ENCODE data around the gene BAG3. TPM values are rescaled to one million over a fixed set of nuclear protein-coding genes. Genes with fewer than 3 reads are reported as not detected.
"Not testable (repeated sequence)": the region's sequence is repeated elsewhere in the genome, so short reads cannot be mapped to it uniquely, and the experiment has no call there.

The BAG3 gene
- polyA plus RNA-seq, 4 donors = 22.5 to 31.1 (median 28.2) TPM

DNA sequence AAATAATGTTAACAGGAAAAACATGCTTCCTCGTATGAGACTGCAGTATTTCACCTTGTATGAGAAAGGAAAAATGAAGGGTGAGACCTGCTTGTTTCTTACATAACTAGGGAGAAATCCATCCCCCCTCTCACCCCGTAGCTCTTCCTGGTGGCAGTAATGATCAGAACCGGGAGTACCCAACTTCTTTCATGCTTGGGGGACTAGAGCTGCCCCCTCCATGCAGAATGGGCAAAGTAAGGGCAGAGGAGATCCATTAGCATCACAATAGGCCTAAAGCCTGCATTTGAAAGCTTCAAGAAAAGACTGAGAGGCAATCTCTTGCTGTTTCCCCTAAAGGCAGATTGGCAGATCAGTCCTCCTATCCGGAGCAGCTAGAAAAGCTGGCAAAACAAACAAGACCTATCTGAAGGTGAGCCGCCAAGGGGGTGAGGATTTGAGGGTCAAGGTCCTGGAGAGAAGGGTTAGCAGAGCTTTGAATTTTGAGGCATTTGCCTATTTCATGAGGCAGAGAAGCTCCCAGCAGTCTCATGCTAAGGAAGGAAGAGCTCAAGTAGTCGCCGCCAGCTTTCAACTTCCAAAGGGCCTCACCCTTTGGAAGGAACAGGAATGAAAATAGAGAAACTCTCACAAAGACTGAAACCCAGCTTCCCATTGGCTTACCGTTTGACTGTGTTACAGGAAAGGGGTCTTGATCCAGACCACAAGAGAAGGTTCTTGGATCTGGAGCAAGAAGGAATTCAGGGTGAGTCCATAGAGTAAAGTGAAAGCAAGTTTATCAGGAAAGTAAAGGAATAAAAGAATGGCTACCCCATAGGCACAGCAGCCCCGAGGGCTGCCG, 36.2 kb downstream of the BAG3 start:
- no peak for DNase-seq (ENCODE audit: low read depth in 4 of 4, low spot score in 3 of 4)

DNA sequence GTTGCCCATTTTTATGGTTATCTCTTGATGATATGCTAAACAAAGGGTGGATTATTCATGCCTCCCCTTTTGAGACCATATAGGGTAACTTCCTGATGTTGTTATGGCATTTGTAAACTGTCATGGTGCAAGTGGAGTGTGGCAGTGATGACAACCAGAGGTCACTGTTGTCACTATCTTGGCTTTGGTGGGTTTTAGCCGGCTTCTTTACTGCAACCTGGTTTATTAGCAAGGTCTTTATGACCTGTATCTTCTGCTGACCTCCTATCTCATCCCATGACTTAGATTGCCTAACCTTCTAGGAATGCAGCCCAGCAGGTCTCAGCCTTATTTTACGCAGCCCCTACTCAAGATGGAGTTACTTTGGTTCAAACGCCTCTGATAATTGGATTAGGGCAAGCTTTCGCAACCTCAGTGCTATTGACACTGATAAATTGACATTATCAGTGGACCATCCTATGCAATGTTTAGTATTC, 36.9 kb downstream of the BAG3 start:
- no peak for DNase-seq (ENCODE audit: low read depth in 4 of 4, low spot score in 3 of 4)

DNA sequence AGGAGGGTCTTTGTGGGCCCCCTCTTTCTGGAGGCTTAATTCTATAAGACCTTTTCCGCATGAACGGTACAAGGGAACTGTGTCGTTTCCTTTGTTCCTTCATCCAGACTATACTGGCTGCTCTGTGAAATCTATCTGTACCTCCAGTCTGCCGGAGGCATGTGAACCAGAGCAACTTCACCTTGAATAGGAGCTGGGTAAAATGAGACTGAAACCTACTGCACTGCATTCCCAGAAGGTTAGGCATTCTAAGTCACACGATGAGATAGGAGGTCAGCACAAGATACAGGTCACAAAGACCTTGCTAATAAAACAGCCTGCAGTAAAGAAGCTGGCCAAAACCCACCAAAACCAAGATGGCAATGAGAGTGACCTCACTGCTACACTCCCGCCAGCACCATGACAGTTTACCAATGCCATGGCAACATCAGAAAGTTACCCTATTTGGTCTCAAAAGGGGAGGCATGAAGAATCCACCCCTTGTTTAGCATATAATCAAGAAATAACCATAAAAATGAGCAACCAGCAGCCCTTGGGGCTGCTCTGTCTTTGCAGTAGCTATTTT, 37.9 kb downstream of the BAG3 start:
- no peak for DNase-seq (ENCODE audit: low read depth in 4 of 4, low spot score in 3 of 4)

DNA sequence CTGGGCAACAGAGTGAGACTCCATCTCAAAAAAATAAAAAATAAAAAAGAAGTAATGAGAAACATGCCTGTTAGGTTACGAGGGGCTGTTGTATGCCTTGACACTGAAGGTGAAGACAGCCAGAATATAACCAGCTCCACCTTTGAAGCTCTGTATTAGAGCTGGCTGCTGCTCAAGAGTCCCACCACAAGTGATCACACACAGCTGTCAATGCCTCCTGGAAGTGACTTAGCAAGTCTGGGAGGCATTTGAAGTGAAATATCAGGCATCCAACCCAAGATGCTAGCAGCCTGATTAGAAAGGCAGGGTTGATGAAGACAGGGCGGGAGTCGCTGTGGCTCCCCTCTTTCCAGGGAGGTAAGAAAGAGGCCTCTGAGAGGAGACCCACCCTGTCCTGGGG, 40.5 kb downstream of the BAG3 start:
- no peak for DNase-seq (ENCODE audit: low read depth in 4 of 4, low spot score in 3 of 4)

DNA sequence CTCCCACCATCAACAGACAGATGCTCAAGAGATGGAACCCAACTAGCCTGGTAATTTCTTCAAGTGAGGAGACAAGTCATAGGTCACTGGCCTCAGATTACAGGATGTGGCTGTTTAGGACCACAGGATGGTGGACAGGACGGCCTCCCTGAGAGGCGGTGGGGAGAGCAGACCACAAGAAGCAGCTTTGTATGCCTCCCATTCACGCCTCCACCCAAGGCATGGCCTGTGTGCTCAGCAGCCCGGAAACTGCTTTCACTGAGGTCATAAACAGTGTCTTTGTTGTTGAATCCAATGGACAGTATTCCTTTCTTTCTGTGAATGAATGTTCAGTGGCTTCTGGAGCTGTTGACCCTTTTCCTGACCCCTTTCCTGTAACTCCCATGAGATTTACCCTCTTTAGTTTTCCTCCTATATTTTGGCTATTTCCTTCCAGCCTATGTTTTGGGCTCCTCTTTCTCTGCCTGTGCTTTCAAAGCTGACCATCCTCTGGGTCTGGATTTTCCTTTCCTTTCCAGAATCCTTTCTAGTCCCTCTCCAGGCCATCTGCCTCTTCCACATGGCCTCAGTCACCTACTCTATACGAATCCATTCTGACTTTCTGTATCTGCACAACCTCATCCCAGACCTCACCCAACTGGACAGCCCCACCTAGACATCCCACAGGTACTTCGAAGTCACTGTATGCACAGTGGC, 42.2 kb downstream of the BAG3 start:
- DNase-seq (ENCODE audit: low read depth in 4 of 4, low spot score in 3 of 4) = no peak

DNA sequence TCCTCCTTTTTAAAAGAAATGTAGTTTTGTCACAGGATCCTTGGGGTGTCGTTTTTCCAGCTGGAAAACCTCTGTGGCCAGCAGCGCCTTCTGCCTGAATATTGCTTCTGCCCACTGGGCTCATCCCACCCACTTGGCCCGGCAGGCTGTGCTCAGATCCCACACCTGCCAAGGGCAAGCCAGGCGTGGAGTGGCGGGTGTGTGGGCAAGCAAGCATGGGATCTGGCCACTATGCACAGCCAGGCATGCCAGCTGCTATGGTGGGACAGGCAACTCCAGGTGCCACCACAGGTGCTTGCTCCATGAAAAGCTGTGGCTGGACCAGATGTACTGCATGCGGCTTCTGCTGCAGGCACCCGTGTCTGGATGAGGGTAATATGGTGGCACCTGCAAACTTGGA, 43.4 kb downstream of the BAG3 start:
- DNase-seq (ENCODE audit: low read depth in 4 of 4, low spot score in 3 of 4) = no peak

DNA sequence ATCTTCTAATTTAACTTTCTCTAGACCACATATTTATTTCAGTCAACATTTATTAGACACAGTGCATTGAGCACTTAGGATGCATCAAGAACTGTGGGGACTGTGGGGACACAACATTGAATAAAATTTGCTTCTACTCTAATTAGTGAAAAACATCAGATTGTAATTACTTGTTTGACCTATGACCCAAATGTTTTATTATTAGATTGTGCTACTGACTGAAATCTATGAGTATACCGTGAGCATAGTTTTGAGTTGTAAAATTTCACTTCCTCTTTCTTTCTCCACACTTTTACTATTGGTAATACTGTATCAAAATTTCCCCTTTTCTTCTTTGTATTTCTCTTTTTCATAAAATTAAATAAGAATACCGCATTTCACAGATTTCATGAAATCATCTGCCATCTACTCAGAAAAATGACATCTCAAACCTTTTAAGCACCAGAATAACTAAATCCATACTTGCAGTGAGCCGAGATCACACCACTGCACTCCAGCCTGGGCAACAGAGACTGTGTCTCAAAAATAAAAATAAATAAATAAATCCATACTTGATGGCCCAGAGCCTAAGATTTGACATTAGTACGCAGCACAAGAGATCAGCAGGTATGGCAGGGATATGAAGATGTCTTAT, 49.3 kb downstream of the BAG3 start:
- DNase-seq (ENCODE audit: low read depth in 4 of 4, low spot score in 3 of 4) = no peak

DNA sequence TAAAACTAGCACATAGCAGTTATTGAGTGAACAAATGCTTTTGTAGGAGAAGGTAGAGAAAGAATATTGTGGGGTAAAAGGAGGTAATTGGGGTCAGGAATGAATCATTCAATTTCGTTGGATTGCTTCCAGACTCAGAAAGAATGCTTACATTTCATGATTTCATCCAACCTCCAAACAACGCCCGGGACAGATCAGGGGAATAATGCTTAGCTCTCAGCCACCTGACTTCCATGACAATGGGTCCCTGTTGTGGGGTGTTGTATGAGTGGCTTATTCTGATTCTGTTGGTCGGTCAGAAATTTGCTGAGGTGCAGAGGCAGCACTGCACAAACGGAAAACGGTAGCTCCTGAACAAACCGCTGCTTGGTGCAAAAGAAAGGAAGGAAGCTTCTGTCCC, 50.7 kb downstream of the BAG3 start:
- DNase-seq (ENCODE audit: low read depth in 4 of 4, low spot score in 3 of 4) = no peak

DNA sequence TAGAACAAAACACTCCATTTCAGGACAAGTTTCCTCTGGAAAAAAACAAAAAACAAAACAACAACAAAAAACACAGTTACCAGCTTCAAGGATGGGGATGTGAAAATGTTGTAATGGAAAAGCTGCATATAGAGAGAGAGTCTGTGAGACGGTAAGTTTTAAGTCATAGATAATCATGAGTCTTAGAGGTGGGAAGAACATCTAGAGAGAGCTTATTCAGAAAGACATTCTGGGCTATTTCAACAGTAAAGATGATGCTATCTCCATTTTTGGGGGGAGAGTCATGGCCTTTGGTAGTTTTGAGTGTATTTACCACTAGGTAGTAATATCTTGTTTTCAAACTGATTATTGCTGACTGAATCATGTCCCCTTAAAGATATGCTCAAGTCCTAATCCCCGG, 51.4 kb downstream of the BAG3 start:
- no peak for DNase-seq (ENCODE audit: low read depth in 4 of 4, low spot score in 3 of 4)

DNA sequence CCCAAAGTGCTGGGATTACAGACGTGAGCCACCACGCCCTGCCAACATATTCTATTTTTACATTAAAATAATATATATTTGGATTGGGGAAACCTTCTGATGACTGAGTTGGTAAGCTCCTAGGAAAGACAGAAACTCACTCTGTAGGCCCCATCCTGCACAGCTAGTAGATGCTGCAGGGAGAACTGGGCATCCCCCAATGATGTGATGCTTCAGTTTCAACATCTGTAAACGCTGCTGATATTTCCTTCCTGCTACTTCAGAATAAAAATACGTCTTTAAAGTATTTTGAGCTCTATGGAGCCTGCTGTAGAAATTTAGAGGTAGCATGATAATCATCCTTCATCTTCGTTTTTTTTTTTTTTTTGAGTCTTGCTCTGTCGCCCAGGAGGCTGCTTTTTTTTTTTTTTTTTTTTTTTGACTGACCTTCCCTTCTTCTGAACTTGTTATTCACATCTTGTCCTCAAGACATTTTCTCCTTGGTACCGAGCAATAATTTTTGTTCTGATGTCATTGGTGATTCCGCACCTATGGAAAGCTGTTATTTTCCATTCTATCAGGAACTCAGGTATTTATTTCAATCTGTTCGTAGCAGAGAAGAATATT, 52.8 kb downstream of the BAG3 start:
- DNase-seq (ENCODE audit: low read depth in 4 of 4, low spot score in 3 of 4) = no peak

DNA sequence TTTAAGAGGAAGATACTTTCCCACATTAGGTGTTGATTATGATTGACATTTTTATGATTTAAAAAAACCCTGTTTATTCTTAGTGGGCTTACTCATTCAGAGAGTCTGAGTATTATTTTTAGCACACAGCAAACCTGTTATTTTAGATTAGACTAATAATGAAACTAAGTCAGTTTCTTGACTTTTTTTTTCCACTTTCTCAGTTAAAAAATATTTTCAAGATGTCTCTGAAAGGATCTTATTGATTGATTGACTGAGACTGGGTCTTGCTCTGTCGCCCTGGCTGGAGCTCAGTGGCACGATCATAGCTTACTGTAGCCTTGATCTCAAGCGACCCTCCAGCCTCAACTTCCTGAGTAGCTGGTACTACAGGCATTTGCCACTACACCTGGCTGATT, 54.3 kb downstream of the BAG3 start:
- DNase-seq (ENCODE audit: low read depth in 4 of 4, low spot score in 3 of 4) = no peak

DNA sequence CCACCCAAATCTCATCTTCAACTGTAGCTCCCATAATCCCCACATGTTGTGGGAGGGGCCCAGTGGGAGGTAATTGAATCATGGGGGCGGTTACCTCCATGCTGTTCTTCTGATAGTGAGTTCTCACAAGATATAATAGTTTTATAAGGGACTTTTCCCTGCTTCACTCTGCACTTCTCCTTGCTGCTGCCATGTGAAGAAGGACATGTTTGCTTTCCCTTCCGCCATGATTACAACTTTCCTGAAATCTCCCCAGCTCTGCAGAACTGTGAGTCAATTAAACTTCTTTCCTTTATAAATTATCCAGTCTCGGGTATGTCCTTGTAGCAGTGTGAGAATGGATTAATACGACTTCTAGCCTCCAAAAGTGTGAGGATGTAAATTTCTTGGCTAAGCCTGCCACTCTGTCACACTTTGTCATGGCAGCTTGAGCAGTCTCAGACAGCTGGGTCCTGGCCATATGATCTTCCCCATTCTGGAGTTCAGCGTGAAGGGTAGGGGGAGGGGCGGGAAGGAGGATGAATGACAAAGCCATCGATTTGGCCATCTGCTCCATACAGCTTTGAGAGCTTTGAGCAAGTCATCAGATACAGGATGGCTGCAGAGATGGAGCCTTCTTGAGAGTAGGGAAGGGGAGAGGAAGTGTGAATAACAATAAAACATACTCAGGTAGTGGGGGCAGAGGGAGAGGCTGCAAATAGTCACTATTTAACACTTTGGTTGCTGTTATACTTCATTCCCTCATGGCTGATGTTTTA, 55.5 kb downstream of the BAG3 start:
- DNase-seq (ENCODE audit: low read depth in 4 of 4, low spot score in 3 of 4) = no peak

DNA sequence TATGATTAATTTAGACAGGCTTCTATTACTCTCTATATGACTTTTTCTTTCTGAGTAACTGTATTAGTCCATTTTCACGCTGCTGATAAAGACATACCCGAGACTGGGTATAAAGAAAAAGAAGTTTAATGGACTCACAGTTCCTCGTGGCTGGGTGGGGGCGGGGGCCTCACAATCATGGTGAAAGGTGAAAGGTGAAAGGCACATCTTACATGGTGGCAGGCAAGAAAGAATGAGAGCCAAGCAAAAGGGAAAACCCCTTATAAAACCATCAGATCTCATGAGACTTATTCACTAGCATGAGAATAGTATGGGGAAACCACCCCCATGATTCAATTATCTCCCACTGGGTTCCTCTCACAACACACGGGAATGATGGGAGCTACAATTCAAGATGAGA, 56.2 kb downstream of the BAG3 start:
- not testable (repeated sequence) for DNase-seq (ENCODE audit: low read depth in 4 of 4, low spot score in 3 of 4)

DNA sequence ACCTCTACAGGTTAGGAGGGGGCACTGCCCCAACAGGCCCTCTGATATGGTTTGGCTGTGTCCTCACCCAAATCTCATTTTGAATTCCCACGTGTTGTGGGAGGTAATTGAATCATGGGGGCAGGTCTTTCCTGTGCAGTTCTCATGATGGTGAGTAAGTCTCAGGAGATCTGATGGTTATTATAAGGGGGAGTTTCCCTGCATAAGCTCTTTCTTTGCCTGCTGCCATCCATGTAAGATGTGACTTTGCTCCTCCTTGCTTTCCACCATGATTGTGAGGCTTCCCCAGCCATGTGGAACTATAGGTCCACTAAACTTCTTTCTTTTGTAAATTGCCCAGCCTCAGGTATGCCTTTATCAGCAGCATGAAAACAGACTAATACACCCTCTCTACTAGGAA, 59.8 kb downstream of the BAG3 start:
- not testable (repeated sequence) for DNase-seq (ENCODE audit: low read depth in 4 of 4, low spot score in 3 of 4)

DNA sequence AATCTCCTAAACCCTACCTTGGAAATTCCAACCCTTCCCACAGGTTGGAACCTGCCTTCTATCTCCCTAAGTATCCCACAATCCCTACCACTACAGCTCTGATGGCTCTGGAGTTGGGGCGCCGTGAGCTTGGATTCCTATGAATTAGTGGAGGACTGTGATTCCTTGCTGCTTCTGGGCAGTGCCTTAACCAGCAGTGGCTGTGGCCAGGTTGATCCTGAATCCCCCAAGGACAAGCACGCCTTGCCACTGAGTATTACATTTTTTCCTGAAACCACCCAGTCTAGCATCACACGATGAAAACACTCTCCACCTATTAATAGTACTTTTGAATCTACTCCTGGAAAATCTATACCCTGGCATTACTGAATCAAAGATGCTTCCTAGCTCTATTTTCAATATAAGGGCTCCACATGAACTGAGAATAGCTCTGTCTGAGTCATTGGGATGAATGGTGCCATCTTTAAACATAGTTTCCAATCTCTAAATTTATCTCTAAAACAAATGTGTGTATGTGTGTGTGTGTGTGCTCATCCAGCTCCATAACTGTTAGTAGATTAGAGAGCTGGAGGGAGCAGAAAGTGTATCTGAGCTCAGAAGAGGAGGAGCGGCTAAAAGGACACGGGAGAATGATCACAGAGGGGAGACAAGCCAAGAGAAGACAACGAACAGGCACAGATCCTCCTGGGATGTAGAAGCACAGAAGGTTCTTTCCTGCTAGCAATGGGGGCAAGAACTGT, 62.7 kb downstream of the BAG3 start:
- no peak for DNase-seq (ENCODE audit: low read depth in 4 of 4, low spot score in 3 of 4)

DNA sequence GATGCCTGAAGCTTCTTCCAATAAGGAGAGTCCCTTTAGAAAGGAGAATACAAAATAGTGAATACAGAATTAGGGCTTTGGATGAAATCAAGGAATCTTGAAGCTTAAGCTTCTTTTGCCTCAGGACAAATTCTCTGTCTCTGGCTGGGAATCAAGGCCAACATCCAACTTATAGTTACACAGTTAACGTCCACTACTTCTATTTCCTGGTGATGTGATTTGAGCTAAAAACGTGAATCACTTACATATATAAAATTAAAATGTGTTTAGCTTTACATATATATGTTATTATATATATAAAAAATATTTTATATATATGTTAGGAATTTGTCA, 63.3 kb downstream of the BAG3 start:
- no peak for DNase-seq (ENCODE audit: low read depth in 4 of 4, low spot score in 3 of 4)

DNA sequence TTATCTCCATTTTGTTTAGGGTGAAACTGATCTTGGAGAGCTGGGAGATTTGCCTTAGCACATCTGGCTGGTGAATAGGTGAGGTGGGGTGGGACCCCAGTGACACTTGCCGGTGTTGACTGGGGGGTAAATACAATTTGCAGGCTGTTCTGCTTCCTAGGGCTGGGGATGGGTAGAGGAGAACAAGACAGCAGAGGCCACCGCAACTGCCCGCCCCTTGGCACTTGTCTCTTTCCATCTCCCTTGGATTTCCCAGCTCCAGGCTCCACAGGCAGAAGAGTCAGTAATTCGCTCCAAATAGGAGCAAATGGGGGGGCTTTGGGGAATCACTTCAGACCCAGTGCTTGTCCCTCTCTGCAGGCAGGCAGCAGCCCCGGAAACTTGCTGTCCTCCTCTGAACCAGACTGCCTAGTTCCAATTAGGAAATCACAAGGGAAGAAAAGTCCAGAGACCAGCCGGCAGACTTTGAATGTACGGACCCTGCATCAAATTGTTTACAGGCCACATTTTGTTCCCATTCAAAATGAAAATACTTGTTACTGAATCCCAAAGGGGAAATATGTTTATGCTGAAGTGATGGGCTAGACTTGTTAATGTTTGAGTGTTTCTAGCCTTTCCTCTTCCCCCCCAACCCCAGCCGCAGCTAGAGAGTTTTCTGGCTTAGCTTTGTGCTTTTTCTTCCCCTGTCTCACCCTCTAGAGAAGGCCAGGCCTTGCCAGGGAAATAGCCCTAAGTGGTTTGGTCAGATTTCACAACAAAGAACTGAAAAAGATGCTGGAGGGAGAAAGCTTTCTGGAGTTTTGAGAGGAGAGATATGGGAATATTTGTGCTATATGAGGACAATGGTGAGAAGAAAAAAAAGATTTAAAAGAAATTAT, 64.7 kb downstream of the BAG3 start:
- no peak for DNase-seq (ENCODE audit: low read depth in 4 of 4, low spot score in 3 of 4)

DNA sequence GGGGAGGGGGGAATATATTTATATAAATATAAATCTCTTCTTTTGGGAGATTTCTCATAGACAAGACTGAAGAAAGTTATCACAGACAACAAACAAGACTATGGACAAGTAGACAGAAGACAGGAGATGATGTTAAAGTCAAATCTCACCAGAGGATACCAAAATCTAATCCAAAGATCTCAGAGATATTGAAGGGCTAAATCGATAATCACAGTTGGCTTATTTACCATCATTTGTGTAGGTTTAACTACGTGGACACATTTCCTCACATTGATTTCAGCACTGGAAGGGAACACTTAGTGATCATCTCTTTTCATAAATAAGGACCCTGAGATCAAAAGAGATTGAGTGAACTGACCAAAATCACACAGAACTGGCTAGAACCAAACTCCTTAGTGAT, 72.0 kb downstream of the BAG3 start:
- DNase-seq (ENCODE audit: low read depth in 4 of 4, low spot score in 3 of 4) = no peak

DNA sequence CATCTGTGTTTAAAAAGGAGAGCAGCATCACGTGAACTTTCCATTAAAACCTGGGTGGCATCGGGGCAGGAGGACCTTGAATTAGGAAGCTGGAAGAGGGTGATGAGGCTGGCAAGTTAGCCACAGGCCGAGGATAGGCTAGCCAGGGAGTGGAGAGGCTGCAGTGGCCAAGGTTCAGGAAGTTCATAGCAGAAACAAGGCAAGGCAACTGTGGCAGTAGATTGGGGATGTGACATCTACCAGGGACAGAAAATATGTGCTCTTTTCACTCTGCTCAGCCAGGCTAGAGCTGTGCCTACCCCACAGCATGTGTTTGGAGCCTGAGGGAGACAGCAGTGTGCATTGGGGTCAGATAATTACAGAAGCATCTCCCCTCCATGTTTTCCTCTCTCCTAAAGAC, 72.4 kb downstream of the BAG3 start:
- no peak for DNase-seq (ENCODE audit: low read depth in 4 of 4, low spot score in 3 of 4)
